Vagina (tissue), 2 donors: ENCODE data around the gene PMPCA.

Source experiments
- CTCF ChIP-seq, 3 experiments: fragments of 450-650 bp in 2 of 3; fragments of 200-600 bp in 1 of 3; sonication (generic) in 1 of 3; IDR thresholded peaks; one replicate each; pipeline ENCODE4 v1.5.1; 2017 to 2019; ENCODE audit warnings: antibody characterized with exemption in 3 of 3, mild to moderate bottlenecking in 2 of 3, moderate library complexity in 2 of 3
- POLR2A ChIP-seq, 2 donors: fragments of 450-650 bp; IDR thresholded peaks; one replicate each; pipeline ENCODE4 v1.6.1; 2017; ENCODE audit warnings: antibody characterized with exemption in 2 of 2, mild to moderate bottlenecking in 2 of 2, moderate library complexity in 2 of 2

GRCh38 chr9:136378170-136379002 lies 32.1 kb upstream of the PMPCA start:
- no peak for TF ChIP-seq CTCF (IDR thresholded peaks at IDR 0.05)
- no peak for TF ChIP-seq POLR2A (IDR thresholded peaks at IDR 0.05)
